HG03442 (cell line): ENCODE results near the gene IBTK.
"Not testable (repeated sequence)": the region's sequence is repeated elsewhere in the genome, so short reads cannot be mapped to it uniquely, and the experiment has no call there.

Experiments used
- ATAC-seq: cut with Tn5 transposase; IDR thresholded peaks from one replicate; pipeline ENCODE4 v1.9.1; 2021; ENCODE audit warnings: mild to moderate bottlenecking, moderate library complexity; ENCODE audit not compliant: unreplicated experiment

The IBTK gene

DNA sequence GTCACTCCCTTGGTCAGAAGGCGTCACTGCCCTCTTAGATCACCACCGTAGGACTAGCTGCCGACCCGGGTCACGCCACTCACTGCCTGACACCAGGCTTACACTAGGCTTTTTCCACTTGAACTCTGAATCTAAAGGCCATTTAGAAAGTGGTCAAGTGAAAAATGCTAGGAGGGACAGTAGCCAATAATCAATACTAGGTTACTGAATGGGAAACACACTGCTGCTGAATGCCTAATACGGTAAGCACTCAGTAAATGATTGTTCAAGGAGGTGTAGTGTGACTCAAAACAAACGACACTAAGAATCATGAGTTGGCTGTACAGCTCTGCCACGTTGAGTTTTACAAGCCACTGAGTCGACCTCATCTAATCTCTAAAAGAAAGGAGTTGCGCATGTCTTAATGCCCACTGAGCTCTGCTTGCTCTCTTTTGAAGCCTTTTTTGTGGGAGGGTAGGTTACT is 760 bp upstream of the IBTK start:
- ATAC-seq, result peak; percentile 21

DNA sequence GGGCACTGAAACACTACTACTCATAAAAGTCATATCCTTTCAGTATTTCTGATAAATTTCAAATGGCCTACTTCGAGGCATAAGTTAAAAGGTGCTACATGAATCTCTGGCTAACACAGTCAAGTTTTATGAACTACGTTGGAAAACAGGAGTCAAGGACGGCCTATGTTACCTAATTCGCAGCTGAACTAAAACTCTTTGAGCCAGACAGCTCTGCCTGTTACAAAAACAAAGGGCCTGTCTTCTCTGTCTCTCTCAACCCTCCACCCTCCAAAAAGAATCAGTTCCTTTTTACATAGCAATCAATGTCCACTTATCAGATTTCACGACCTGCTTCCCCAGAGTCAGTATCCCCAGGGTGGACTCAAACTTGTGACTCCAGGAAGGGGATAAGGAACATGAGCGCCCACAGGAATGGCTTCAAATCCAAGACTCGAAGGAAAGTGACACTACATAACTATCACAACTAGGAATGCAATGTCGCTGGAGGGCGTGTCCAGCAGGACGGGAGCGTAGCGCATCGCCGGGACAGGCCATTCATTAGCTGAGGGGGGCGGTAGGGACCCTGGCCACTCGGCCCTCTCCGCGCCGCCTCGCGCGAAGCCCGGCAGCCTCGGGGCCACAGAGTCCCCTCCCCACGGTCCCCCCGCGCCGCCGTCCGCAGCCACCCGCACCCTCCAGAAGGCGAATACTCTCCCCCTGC is 591 bp downstream of the IBTK start:
- peak; percentile 37 for ATAC-seq

DNA sequence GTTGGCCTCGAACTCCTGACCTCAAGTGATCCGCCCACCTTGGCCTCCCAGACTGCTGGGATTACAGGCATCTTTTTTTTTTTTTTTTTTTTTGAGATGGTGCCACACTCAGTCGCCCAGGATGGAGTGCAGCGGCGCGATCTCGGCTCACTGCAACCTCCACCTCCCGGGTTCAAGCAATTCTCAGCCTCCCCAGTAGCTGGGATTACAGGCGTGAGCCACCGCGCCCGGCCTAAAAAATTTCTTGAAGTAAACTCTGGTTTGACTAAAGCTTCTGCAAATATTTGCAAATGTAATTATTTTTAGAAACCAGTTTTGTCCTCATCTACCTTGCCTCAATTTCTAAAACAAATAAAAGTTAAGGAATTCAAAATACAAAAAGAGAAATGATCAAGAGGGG is 1.2 kb downstream of the IBTK start:
- ATAC-seq, result no peak

DNA sequence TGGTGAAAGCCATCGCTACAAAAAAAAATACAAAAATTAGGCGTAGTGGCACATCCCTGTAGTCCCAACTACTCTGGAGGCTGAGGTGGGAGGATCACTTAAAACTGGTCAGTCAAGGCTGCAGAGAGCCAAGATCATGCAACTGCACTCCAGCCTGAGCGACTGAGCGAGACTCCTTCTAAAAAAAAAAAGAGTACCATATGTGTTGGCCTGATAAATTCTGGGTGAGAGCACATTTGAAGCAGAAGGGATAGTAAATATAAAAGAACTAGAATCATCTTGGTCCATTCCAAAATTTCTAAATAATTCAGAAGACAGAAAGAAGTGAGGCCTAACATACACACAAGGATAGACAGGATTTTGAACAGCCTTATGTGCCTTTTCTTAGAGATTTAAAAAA is 2.2 kb downstream of the IBTK start:
- ATAC-seq, result no peak

DNA sequence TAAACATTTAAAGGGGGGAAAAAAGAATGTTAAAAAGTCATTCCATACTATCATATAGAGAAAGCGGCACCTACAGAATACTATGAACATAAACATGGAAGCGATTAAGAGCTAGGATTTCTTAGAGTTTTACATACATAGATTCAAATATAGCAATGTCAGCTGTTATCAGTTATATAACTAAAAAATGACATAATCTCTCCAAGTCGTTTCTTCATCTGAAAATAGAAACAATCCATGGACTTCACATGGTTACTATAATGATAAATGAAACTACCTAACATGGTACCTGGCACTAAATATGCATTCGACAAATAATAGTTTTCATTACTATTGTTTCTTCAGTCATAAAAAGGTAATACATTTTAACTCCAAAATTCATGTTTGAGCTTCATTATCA is 3.7 kb downstream of the IBTK start:
- ATAC-seq, result no peak

DNA sequence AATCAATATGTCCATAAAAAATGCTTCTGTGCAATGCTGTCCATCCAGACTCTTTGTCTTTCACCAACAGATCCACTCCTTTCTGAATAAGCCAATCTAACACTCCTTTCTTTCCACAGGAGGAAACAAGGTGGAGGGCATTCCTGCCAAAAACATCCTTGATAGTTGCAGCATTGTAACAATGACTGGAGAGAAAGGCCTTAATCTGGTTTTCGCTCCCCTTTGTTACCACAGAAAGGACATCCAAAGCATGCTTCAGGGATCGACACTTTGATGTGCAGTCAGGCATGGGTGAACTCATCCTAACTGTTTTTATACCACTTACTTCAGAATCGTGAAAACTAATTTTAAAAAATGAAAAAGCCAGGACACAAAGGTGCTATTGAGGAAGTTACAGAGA is 7.4 kb downstream of the IBTK start:
- no peak for ATAC-seq

DNA sequence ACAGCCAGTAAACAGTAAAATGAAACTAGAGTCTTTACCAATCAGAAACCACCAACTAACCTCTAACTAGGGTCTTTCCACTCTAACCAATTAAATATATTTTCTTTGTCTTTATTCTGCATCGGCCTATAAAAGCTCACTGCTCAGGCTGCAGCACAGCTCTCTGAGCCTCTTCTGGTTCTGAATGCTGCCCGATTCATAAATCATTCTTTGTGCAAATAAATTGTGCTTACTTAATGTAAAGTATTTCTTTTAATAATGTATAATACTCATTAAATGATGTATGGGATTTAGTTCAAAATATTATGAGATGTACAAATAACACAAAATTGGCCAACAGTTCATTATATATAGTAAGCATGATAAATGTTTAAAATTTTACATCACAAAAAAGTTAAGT is 7.9 kb downstream of the IBTK start:
- no peak for ATAC-seq

DNA sequence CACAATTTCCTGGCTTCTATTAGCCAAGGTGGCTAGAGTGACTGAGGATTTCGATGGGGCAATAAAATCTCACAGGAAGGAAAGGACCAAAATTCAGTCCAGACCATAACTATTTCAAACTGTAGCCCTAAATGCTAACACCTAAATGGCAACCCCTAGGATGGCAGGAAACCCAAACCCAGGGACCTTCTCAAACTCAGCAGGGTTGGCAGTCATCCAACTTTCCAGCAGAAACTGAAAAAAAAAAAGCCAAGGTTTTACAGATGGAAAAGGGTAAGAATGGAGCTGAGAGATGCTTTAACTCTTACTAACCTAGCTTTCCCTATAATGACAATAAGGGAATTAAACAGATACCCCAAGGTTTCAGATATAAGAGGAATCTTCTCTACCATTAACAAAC is 10.5 kb downstream of the IBTK start:
- no peak for ATAC-seq

DNA sequence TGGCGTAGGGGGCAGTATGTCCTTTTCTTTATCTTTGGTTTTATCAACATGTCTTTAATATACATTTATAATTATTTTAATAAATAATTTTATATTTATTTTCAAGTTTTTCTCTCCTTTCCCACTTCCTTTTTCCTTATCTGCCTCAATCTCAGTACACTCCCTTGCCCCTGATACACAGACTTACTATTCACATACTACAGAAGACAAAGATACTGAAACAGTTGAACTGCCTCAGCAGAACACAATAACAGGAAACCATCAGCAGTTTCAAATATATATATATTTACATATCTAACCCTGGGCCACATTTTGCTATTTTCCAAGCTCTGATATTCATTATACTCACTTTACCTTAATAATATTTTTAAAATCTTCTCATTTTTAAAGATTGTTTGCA is 19.8 kb downstream of the IBTK start:
- ATAC-seq, result peak; percentile 96

DNA sequence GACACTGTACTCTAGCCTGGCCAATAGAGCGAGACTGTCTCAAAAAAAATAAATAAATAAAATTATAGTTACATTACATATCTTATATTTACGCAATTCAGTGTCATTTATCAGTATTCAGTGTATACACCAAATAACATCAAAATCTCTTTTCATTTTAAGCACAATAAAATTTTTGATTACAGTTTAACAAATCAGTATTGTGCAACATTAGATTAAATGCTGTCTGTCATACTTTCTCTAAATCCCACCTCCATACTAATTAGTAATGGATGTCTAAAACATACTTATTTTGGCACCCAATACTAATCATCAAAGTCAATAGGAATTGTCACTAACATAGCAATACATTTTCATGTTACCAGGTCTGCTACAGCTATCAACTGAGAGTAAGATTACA is 27.4 kb downstream of the IBTK start:
- ATAC-seq, result no peak

DNA sequence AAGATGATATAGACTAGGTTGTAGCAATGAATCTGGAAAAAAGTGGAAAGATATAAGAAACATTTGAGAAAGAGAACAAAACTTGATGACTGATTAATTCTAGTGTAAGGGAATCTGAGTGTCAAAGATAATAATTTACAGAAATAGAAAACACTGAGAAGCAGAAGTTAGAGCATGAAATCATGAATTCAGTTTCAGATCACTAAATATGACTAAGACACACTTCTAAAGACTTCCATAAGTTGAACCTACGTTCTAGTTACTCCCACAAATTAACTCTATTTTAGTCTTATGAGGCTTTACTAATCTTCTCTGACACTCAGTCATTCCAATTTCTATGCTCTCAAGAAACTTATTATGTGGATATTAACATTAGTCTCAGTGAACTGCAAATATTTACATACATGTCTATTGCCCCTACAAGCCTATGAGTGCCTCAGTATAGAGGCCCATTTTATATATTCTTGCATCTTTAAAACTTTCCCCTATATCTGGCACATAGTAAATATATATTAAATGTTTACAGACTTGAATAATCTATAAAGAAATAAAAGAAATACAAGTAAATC is 30.4 kb downstream of the IBTK start:
- ATAC-seq, result peak; percentile 87

DNA sequence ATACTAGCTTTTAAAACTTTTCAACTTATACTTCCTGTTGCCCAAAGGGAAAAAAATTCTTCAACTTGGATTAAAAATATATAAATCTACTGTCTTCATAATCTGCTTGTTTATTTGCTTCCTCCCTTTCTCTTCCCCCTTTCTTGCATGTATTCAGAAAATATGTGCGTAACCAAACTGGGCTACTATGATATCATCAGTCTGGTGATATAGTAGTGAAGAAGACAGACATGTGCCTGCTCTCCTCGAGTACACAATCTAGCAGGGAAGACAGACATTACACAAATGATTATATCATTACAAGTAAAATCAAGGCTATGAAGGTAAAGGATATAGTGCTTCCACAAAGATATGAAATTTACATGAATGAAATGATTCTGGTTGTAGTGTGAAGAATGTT is 31.0 kb downstream of the IBTK start:
- no peak for ATAC-seq

DNA sequence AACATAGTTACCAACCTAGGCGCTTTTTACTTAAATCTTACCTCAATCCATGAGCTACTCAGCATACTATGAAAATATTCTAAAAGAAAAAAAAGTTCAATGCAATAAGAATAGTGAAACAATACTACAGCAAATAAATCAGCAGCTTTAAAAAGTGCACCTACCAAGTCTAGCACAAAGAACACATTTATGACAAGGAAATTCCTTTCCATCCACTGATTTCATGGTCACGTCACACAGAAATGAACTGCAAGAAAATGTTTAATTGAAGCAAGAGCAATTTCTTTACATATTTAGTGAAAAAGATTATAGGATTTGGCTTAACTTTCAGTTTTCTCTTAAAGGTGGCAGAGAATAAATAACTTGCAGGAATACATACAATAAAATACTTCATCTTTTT is 36.2 kb downstream of the IBTK start:
- ATAC-seq, result no peak

DNA sequence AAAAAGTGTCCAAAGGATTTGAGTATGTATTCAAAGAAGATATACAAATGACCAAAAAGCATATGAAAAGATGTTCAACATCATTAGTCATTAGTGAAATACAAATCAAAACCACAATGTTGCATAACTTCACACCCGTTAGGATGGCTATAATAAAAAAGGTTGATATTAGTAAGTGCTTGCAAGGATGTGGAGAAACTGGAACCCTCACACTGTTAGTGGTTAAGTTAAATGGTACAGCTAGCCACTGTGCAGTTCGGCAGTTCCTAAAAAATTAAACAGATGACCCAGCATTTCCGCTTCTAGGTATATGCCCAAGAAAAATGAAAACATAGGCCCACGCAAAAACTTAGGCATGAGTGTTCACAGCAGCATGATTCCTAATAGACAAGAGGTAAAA is 38.6 kb downstream of the IBTK start:
- no peak for ATAC-seq

DNA sequence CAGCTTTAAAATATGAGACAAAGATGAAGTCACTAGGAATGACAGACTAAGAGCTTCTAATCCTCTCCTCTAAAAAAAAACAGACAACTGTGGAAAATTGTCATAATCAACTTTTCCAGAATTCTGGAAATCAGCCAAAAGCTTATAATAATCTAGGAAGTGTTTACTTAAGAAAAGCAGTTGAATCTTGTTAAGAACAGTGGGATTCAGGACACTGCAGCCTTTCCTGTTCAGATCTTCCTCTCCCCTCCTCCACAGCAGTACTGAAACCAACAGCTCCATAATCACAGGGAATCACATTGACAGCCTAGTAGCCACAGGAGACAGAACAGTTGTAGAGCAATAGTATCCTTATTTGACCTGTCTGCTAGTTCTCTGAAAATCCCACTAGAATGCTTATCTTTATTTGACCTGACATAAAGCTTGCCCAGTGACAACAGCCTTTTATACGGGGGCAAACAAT is 41.6 kb downstream of the IBTK start:
- no peak for ATAC-seq

DNA sequence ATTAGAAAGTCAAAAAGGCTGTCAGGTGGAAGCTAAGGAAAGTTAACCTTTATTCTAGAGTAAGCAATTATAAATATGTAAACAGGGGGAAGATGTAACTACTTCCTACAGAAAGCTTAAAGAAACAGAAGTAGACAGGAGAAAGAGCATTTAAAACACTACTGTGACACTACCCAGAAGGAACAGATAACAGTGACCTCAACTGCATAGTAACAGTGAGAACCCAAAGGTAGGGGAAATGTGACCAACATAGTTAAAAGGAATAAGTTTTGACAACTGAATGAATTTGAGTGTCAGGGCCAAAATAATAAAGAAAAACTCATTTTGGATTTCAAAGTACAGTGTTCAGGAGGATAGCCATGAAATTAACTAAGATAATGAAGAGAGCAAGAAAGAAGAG is 43.5 kb downstream of the IBTK start:
- ATAC-seq, result no peak

DNA sequence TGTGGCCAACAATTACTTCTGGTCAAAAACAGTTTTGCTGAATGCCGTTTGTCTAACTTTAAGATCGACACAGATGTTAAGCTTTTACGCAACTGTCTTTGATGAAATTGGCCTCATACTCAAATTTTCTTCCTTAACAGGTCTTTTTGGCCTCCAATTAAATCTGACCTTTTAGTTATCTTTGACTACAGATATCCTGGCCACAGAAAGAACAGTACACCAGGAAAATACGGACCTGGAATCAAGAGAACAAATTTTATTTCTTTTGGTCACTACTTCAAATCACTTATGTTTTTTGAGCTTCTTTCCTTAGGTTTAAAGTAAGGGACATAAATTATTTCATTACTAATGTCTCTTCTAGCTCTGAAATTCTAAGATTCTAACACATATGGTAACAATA is 49.8 kb downstream of the IBTK start:
- no peak for ATAC-seq

DNA sequence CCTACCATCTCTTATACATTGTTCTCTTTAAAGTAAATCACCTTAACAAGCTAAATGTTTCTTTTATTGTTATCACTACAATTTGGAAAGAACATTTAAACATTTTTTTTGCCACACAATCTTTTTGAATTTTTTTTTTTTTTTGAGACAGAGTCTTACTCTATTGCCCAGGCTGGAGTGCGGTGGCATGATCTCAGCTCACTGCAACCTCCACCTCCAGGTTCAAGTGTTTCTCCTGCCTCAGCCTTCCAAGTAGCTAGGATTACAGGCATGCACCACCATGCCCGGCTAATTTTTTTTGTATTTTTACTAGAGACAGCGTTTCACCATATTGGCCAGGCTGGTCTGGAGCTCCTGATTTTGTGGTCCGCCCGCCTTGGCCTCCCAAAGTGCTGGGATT is 50.3 kb downstream of the IBTK start:
- ATAC-seq, result not testable (repeated sequence)

DNA sequence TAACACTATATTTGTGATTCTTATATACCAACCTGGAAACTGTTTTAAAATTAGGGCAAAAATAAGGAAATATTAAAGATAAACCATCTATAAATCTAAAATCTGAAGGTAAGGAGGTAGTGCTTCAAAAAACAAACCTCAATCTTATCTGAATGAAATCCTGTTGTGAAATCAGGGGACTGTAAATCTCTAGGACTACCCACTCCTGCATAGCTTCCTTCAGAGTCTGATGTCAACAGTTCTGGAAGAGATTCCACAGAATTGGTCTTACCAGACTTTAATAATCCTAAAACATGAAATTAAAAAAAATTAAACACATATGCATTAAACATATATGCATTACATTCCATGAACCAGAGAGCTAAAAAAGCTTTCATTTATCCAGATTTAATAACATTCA is 51.4 kb downstream of the IBTK start:
- ATAC-seq, result no peak

DNA sequence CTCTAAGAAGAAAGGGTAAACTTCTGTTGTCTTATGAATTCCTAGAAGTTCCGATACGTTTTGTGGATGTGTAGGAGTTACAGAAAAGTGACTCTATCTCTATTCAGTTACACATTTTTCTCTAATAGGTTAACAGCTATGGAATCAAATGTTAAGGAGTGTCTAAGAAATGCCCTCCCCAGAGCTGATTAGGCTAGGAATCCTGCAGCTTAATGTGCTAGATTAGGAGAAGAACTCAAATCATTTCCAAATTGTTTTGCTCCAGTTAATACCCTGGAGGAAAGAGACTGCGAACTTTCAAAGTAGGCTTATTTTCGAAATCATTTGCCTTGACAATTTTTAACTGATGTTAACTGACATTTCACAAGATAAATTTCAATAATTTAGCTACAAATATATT is 51.9 kb downstream of the IBTK start:
- no peak for ATAC-seq

DNA sequence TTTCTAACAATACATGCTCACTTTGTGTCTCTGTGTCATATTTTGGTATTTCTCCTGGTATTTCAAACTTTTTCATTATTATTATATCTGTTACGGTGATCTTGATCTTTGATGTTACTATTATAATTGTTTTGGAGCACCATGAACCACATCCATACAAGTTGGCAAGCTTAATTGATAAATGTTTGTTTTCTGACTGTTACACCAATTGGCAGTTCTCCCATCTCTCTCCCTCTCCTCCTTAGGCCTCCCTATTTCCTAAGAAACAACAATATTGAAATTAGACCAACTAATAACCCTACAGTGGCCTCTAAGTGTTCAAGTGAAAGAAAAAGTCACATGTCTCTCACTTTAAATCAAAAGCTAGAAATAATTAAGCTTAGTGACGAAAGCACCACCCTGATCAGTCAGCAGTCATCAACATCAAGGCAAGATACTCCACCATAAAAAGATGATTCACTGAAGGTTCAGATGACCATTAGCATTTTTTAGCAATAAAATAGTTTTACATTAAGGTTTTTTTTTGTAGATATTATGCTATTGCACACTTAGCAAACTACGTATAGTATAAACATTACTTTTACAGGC is 61.5 kb downstream of the IBTK start:
- ATAC-seq, result no peak

DNA sequence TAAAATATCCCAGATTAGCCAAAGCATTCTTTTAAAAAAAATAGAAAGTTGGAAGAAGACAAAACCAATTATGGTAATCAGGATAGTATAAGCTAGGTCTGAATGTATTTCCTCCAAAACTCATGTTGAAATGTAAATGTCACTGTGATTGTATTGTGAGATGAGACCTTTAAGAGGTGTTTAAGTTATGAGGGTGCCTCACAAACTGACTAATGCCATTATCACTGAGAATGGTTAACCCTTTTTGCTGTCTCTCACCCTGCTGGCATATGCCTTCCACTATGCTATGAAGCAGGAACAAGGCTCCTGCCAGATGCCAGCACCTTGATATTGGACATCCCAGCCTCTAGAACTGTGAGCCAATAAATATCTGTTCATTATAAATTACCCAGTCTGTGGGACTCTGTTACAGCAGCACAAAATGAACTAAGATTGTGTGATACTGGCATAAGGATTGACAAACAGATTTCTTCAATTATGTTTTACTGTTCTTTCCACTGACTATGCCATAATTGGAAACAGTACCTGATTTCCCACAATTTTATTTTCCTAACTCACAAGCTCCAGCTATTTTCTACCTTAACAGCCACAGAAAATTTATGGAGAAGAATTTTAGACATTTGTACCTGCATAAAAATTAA is 63.8 kb downstream of the IBTK start:
- ATAC-seq, result no peak
